Measurements from ENCODE around the gene CAB39.
"Not testable (repeated sequence)": the region's sequence is repeated elsewhere in the genome, so short reads cannot be mapped to it uniquely, and the experiment has no call there.

The CAB39 gene

GRCh38 chr2:230684270-230685168 is 28.1 kb upstream of the CAB39 start:
- no peak for DNase-seq (ENCODE audit: low spot score)

GRCh38 chr2:230685178-230685577 is 27.5 kb upstream of the CAB39 start:
- peak; percentile 61 for DNase-seq (ENCODE audit: low spot score)

- DNase-seq (ENCODE audit: low spot score): no peak
These were observed 25.1 kb upstream of the CAB39 start for GRCh38 chr2:230687498-230687897.

- DNase-seq (ENCODE audit: low spot score): no peak
These were observed 24.2 kb upstream of the CAB39 start for GRCh38 chr2:230688490-230688889.

GRCh38 chr2:230690439-230690838 is 22.2 kb upstream of the CAB39 start:
- DNase-seq (ENCODE audit: low spot score): no peak

GRCh38 chr2:230691005-230691647 is 21.5 kb upstream of the CAB39 start:
- DNase-seq (ENCODE audit: low spot score): no peak

GRCh38 chr2:230692760-230693159 is 19.9 kb upstream of the CAB39 start:
- DNase-seq (ENCODE audit: low spot score): no peak

- no peak for DNase-seq (ENCODE audit: low spot score)
These were observed 19.2 kb upstream of the CAB39 start for GRCh38 chr2:230693411-230693810.

GRCh38 chr2:230694241-230694640 is 18.4 kb upstream of the CAB39 start:
- no peak for DNase-seq (ENCODE audit: low spot score)

- no peak for DNase-seq (ENCODE audit: low spot score)
These were observed 17.1 kb upstream of the CAB39 start for GRCh38 chr2:230695551-230695950.

- DNase-seq (ENCODE audit: low spot score): no peak
These were observed 16.0 kb upstream of the CAB39 start for GRCh38 chr2:230696670-230697069.

GRCh38 chr2:230697676-230698075 is 15.0 kb upstream of the CAB39 start:
- no peak for DNase-seq (ENCODE audit: low spot score)

GRCh38 chr2:230698753-230699152 is 13.9 kb upstream of the CAB39 start:
- not testable (repeated sequence) for DNase-seq (ENCODE audit: low spot score)

- peak; percentile 78 for DNase-seq (ENCODE audit: low spot score)
These were observed 12.2 kb upstream of the CAB39 start for GRCh38 chr2:230700447-230700846.

GRCh38 chr2:230701308-230701707 is 11.3 kb upstream of the CAB39 start:
- DNase-seq (ENCODE audit: low spot score): no peak

- DNase-seq (ENCODE audit: low spot score): not testable (repeated sequence)
These were observed 10.2 kb upstream of the CAB39 start for GRCh38 chr2:230702457-230702856.

- no peak for DNase-seq (ENCODE audit: low spot score)
These were observed 9.1 kb upstream of the CAB39 start for GRCh38 chr2:230703514-230703913.

GRCh38 chr2:230706053-230706521 is 6.6 kb upstream of the CAB39 start:
- DNase-seq (ENCODE audit: low spot score): no peak

GRCh38 chr2:230706966-230707365 is 5.7 kb upstream of the CAB39 start:
- no peak for DNase-seq (ENCODE audit: low spot score)

- no peak for DNase-seq (ENCODE audit: low spot score)
These were observed 4.4 kb upstream of the CAB39 start for GRCh38 chr2:230708204-230708603.

- DNase-seq (ENCODE audit: low spot score): peak; percentile 41
These were observed 1.4 kb upstream of the CAB39 start for GRCh38 chr2:230711224-230711623.

GRCh38 chr2:230713331-230714135 is 891 bp downstream of the CAB39 start:
- no peak for DNase-seq (ENCODE audit: low spot score)

GRCh38 chr2:230714136-230714480 is 1.5 kb downstream of the CAB39 start:
- peak; percentile 51 for DNase-seq (ENCODE audit: low spot score)
